Hematopoietic multipotent progenitor cell (in vitro differentiated cells): Measurements from ENCODE around the gene TMEM130. TPM values are rescaled to one million over a fixed set of nuclear protein-coding genes. Genes with fewer than 3 reads are reported as not detected.

Experiments used
- DNase-seq, 3 donors: peaks; one replicate each; pipeline ENCODE4 v3.0.0-alpha.2; 2011 to 2015; ENCODE audit warnings: low read depth in 2 of 3, low spot score in 2 of 3
- total RNA-seq: library from RNA; depleted of rRNA; stranded (reverse); fragments of >200 nt; gene quantifications from one replicate; pipeline ENCODE4 v1.2.3, GENCODE V29; 2012

Gene TMEM130
- 0.81 TPM for total RNA-seq

GRCh38 chr7:98869597-98870120 lies at the start of gene TMEM130:
TSS of gene TMEM130 (minus strand) at chr7:98870014. CDS start at chr7:98869861, 153 bp downstream.
- DNase-seq, result no peak

- no peak for DNase-seq
These were observed 47.5 kb upstream of the TMEM130 start for GRCh38 chr7:98917331-98917730.

GRCh38 chr7:98913612-98914011 lies 43.8 kb upstream of the TMEM130 start:
- no peak for DNase-seq

- DNase-seq, result no peak
These were observed 43.2 kb upstream of the TMEM130 start for GRCh38 chr7:98913026-98913425.

- DNase-seq, result no peak
These were observed 42.1 kb upstream of the TMEM130 start for GRCh38 chr7:98911916-98912315.

GRCh38 chr7:98910427-98910826 lies 40.6 kb upstream of the TMEM130 start:
- no peak for DNase-seq

GRCh38 chr7:98909487-98909886 lies 39.7 kb upstream of the TMEM130 start:
- no peak for DNase-seq

- no peak for DNase-seq
These were observed 38.8 kb upstream of the TMEM130 start for GRCh38 chr7:98908585-98908984.

- no peak for DNase-seq
These were observed 37.8 kb upstream of the TMEM130 start for GRCh38 chr7:98907570-98907969.

GRCh38 chr7:98903246-98903645 lies 33.4 kb upstream of the TMEM130 start:
- DNase-seq, result no peak

GRCh38 chr7:98902523-98902922 lies 32.7 kb upstream of the TMEM130 start:
- DNase-seq, result no peak

- no peak for DNase-seq
These were observed 31.0 kb upstream of the TMEM130 start for GRCh38 chr7:98900815-98901214.

- no peak for DNase-seq
These were observed 30.0 kb upstream of the TMEM130 start for GRCh38 chr7:98899816-98900215.

- no peak for DNase-seq
These were observed 22.8 kb upstream of the TMEM130 start for GRCh38 chr7:98892609-98893008.

- no peak for DNase-seq
These were observed 17.2 kb upstream of the TMEM130 start for GRCh38 chr7:98887038-98887437.

- no peak for DNase-seq
These were observed 14.6 kb upstream of the TMEM130 start for GRCh38 chr7:98884416-98884815.

- DNase-seq, result no peak
These were observed 11.9 kb upstream of the TMEM130 start for GRCh38 chr7:98881561-98882315.

- DNase-seq, result no peak
These were observed 10.7 kb upstream of the TMEM130 start for GRCh38 chr7:98880485-98880884.

- DNase-seq, result no peak
These were observed 10.1 kb upstream of the TMEM130 start for GRCh38 chr7:98879979-98880315.

- peak; percentile 41 to 77 (median 60) for DNase-seq
These were observed 9.6 kb upstream of the TMEM130 start for GRCh38 chr7:98879198-98879978.

- DNase-seq, result peak; percentile 71 to 78 (median 76)
These were observed 8.8 kb upstream of the TMEM130 start, which contains the start of gene TRRAP for GRCh38 chr7:98878365-98879197. TSS of gene TRRAP (plus strand) at chr7:98878532. CDS start at chr7:98881151, 2,619 bp downstream.
